Kidney (tissue), 14 donors: ENCODE data around the gene PAX4. TPM values are rescaled to one million over a fixed set of nuclear protein-coding genes. Genes with fewer than 3 reads are reported as not detected.

Source experiments
- DNase-seq, 5 donors: peaks; one replicate each; pipeline ENCODE4 v3.0.0-alpha.2; 2013 to 2020
- FAIRE-seq: peaks from 2 replicates; lab custom pipeline; 2012; peaks lifted over from hg19 to GRCh38; lab: Jason Lieb, UNC
- H3K27ac ChIP-seq, 2 donors: one replicate each; pipeline ENCODE4 v1.7.0; 2013; ENCODE audit warnings: low read depth in 2 of 2, low read length in 2 of 2, inconsistent platforms in 1 of 2
- H3K27me3 ChIP-seq: one replicate; pipeline ENCODE4 v1.7.1; 2013; ENCODE audit warnings: low read length, inconsistent platforms; ENCODE audit not compliant: control insufficient read depth, insufficient read depth
- H3K36me3 ChIP-seq, 3 donors: one replicate each; pipeline versions ENCODE4 v1.7.0 to v1.7.1; 2013; ENCODE audit warnings: low read length in 3 of 3, control low read depth in 1 of 3, inconsistent platforms in 1 of 3; ENCODE audit not compliant: insufficient read depth in 3 of 3, control insufficient read depth in 2 of 3
- H3K4me1 ChIP-seq, 3 donors: one replicate each; pipeline versions ENCODE4 v1.7.0 to v1.7.1; 2013; ENCODE audit warnings: low read length in 3 of 3, inconsistent platforms in 1 of 3, low read depth in 1 of 3; ENCODE audit not compliant: control insufficient read depth in 2 of 3, insufficient read depth in 2 of 3
- H3K4me3 ChIP-seq, 3 donors: one replicate each; pipeline versions ENCODE4 v1.7.0 to v1.8.1; 2013; ENCODE audit warnings: low read length in 3 of 3, control low read depth in 1 of 3, inconsistent platforms in 1 of 3
- H3K9ac ChIP-seq, 3 donors: one replicate each; pipeline versions ENCODE4 v1.7.0 to v1.7.1; 2013; ENCODE audit warnings: low read length in 3 of 3, control low read depth in 1 of 3, inconsistent platforms in 1 of 3
- H3K9me3 ChIP-seq, 3 donors: one replicate each; pipeline versions ENCODE4 v1.7.0 to v1.7.1; 2013; ENCODE audit warnings: low read length in 3 of 3, control low read depth in 1 of 3, inconsistent platforms in 1 of 3; ENCODE audit not compliant: control insufficient read depth in 2 of 3, insufficient read depth in 1 of 3
- CTCF ChIP-seq: IDR thresholded peaks from 3 replicates; pipeline ENCODE4 v1.5.1; 2012; ENCODE audit warnings: mild to moderate bottlenecking, moderate library complexity, borderline replicate concordance; ENCODE audit not compliant: insufficient read depth; ENCODE audit errors: extremely low read depth
- intact Hi-C: fragments of 100-400 bp; cut with DNase I; formaldehyde crosslinking; loops from one replicate; pipeline ENCODE4 v1.11.1; 2022
- polyA plus RNA-seq: library from polyadenylated mRNA; stranded (reverse); fragments of 350-450 nt; fragmentation: Illumina TruSeq; extraction: RNeasy Lipid Tissue Mini Kit (QIAGEN cat#74804); gene quantifications from one replicate; pipeline ENCODE4 v1.2.3, GENCODE V29; 2014; ENCODE audit warnings: low read depth, low replicate concordance; ENCODE audit not compliant: insufficient read depth
- total RNA-seq: library from RNA; stranded (reverse); fragmentation: NEBNext Ultra II Directional; extraction: Animal tissue kit (Norgen Biotek cat#: 25700); gene quantifications from one replicate; pipeline ENCODE4 v1.2.1, GENCODE V29; 2021
- donor health status: control.
- donor health status: control.
- donor health status: control.
- donor health status: control.
- donor health status: control.
- donor health status: DM: yes; HTN: yes; CAD: no.
- donor health status: Normal renal cell carcinoma (clear cell type).

Gene PAX4
- total and polyA plus RNA-seq, 2 donors from 2014 or later, result not detected

- intact Hi-C loops, result no loop called here
- Histone ChIP-seq H3K27ac (no peak overlapping the region), H3K9ac (no peak overlapping the region), H3K4me3 (no peak overlapping the region), H3K27me3 (no peaks in the 10 kb centered on the region), H3K36me3 (no peaks in the 10 kb centered on the region), H3K9me3 (peaks cover 0 to 6% (median 2%) of the 10 kb centered on the region in 3 donors), H3K4me1 (no peaks in the 10 kb centered on the region)
- FAIRE-seq (no peak), DNase-seq (no peak)
- TF ChIP-seq CTCF, result no peak
These were observed 51.7 kb downstream of the PAX4 start for GRCh38 chr7:127566242-127566641.

Other genes with a start within 250 kb of the PAX4 start
- gene ZNF800, start 225.4 kb downstream of the PAX4 start, total RNA-seq, result 36.8 TPM
- 4.5 TPM for gene ZNF800, start 225.4 kb downstream of the PAX4 start, polyA plus RNA-seq
- gene GCC1, start 32.5 kb downstream of the PAX4 start, total RNA-seq, result 16.7 TPM
- gene GCC1, start 32.5 kb downstream of the PAX4 start, polyA plus RNA-seq, result 6.9 TPM
- gene ARF5, start 29.7 kb downstream of the PAX4 start, total RNA-seq, result 132 TPM
- gene ARF5, start 29.7 kb downstream of the PAX4 start, polyA plus RNA-seq, result 223 TPM
- 0.57 TPM for gene FSCN3, start 24.4 kb downstream of the PAX4 start, total RNA-seq
- gene FSCN3, start 24.4 kb downstream of the PAX4 start, polyA plus RNA-seq, result 1.2 TPM
- gene SND1, start 34.1 kb upstream of the PAX4 start, total RNA-seq, result 154 TPM
- gene SND1, start 34.1 kb upstream of the PAX4 start, polyA plus RNA-seq, result 83.0 TPM